Adrenal gland (tissue), 5 donors: ENCODE measurements around the gene ATR.

Source experiments
- POLR2A ChIP-seq, 2 donors: fragments of 450-650 bp; IDR thresholded peaks; one replicate each; pipeline ENCODE4 v1.6.1; 2017; ENCODE audit warnings: antibody characterized with exemption in 2 of 2, mild to moderate bottlenecking in 2 of 2, moderate library complexity in 1 of 2
- TF ChIP-seq, protein P1 (sequence below), 6 experiments: fragments of 450-650 bp in 4 of 6; fragments of 200-600 bp in 2 of 6; sonication (generic) in 1 of 6; IDR thresholded peaks; 1 replicate in 5 of 6; 2 replicates in 1 of 6; pipeline versions ENCODE4 v1.5.1 to v1.8.0; 2016 to 2021; ENCODE audit warnings: antibody characterized with exemption in 6 of 6, mild to moderate bottlenecking in 2 of 6, moderate library complexity in 1 of 6
- donor health status: DM: no; HTN: no; CAD: no.

DNA sequence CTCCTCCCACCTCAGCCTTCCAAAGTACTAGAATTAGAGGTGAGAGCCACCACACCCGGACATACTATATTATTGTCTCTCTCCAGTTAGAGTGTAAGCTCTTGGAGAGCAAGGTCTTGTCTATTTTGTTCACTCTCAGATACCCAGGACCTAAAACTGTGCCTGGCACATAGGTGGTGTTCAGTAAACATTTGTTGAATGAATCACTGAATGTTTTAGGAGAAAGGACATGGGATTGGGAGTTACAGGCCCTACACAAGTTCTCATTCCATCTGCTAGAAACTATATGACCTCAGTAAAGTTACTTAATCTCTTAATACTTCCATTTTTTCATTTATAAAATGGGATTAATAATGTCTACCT is 1.5 kb upstream of the ATR start:
- TF ChIP-seq, protein P1, sequence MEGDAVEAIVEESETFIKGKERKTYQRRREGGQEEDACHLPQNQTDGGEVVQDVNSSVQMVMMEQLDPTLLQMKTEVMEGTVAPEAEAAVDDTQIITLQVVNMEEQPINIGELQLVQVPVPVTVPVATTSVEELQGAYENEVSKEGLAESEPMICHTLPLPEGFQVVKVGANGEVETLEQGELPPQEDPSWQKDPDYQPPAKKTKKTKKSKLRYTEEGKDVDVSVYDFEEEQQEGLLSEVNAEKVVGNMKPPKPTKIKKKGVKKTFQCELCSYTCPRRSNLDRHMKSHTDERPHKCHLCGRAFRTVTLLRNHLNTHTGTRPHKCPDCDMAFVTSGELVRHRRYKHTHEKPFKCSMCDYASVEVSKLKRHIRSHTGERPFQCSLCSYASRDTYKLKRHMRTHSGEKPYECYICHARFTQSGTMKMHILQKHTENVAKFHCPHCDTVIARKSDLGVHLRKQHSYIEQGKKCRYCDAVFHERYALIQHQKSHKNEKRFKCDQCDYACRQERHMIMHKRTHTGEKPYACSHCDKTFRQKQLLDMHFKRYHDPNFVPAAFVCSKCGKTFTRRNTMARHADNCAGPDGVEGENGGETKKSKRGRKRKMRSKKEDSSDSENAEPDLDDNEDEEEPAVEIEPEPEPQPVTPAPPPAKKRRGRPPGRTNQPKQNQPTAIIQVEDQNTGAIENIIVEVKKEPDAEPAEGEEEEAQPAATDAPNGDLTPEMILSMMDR (IDR thresholded peaks at IDR 0.05) = no peak
- TF ChIP-seq POLR2A (IDR thresholded peaks at IDR 0.05) = no peak
